WTC11 (cell line): ENCODE measurements around the gene NAB1. TPM values are rescaled to one million over a fixed set of nuclear protein-coding genes. Genes with fewer than 3 reads are reported as not detected.

ENCODE experiments used
- ATAC-seq: fragments of 200-7000 bp; cut with Tn5 transposase; 2 replicates; pipeline ENCODE4 v1.10.0; 2021; ENCODE audit warnings: mild to moderate bottlenecking, moderate library complexity
- CTCF ChIA-PET: fragments of 300-600 bp; sonication (Branson Sonifier 250); formaldehyde crosslinking; loops from one replicate; lab custom pipeline; 2021; ENCODE audit warnings: antibody characterized with exemption; lab: Charles Lee
- POLR2A ChIA-PET: fragments of 350-600 bp; sonication (Branson Sonifier 250); formaldehyde crosslinking; loops from one replicate; lab custom pipeline; 2021; ENCODE audit warnings: antibody characterized with exemption; lab: Charles Lee
- DNase-seq: peaks from one replicate; pipeline ENCODE4 v3.0.0; 2021; ENCODE audit warnings: low spot score
- H3K27ac Mint-ChIP-seq: 2 replicates; pipeline ENCODE4 v1.8.0; 2021; ENCODE audit warnings: mixed read lengths
- H3K27me3 Mint-ChIP-seq: 2 replicates; pipeline ENCODE4 v1.8.0; 2021; ENCODE audit warnings: low read depth, mild to moderate bottlenecking, moderate library complexity, mixed read lengths
- H3K36me3 Mint-ChIP-seq: 2 replicates; pipeline ENCODE4 v1.8.0; 2021; ENCODE audit warnings: mixed read lengths
- H3K4me1 Mint-ChIP-seq: 2 replicates; pipeline ENCODE4 v1.8.0; 2022; ENCODE audit warnings: mixed read lengths
- H3K4me3 Mint-ChIP-seq: 2 replicates; pipeline ENCODE4 v1.8.0; 2021; ENCODE audit warnings: mild to moderate bottlenecking, moderate library complexity, mixed read lengths
- H3K9me3 Mint-ChIP-seq: 2 replicates; pipeline ENCODE4 v1.8.0; 2021; ENCODE audit warnings: mixed read lengths
- CTCF ChIP-seq: fragments of 200-600 bp; IDR thresholded peaks from 2 replicates; pipeline ENCODE4 v1.8.0; 2022; ENCODE audit warnings: antibody characterized with exemption
- ELF4 ChIP-seq: sonication (generic); formaldehyde crosslinking; IDR thresholded peaks from 2 replicates; pipeline ENCODE4 v1.8.1; 2022; ENCODE audit warnings: low read depth, mild to moderate bottlenecking, moderate library complexity, missing genetic modification reagents
- EMX1 ChIP-seq: fragments of 250-450 bp; sonication (Bioruptor Pico); IDR thresholded peaks from 2 replicates; pipeline ENCODE4 v1.8.0; 2021; ENCODE audit warnings: mild to moderate bottlenecking
- ETV6 ChIP-seq: sonication (generic); formaldehyde crosslinking; IDR thresholded peaks from 2 replicates; pipeline ENCODE4 v1.8.1; 2022; ENCODE audit warnings: mild to moderate bottlenecking, missing genetic modification reagents
- FOXJ3 ChIP-seq: sonication (generic); formaldehyde crosslinking; IDR thresholded peaks from 2 replicates; pipeline ENCODE4 v1.9.0; 2021; ENCODE audit warnings: missing genetic modification reagents, mild to moderate bottlenecking, borderline replicate concordance
- GRHL2 ChIP-seq: fragments of 250-450 bp; sonication (Bioruptor Pico); IDR thresholded peaks from 2 replicates; pipeline ENCODE4 v1.8.0; 2022; ENCODE audit warnings: mild to moderate bottlenecking, moderate library complexity; ENCODE audit not compliant: insufficient replicate concordance, severe bottlenecking
- HMGA2 ChIP-seq: fragments of 250-450 bp; sonication (Bioruptor Pico); IDR thresholded peaks from 2 replicates; pipeline ENCODE4 v1.4.0; 2021; ENCODE audit warnings: mild to moderate bottlenecking, moderate library complexity
- MXD4 ChIP-seq: fragments of 250-450 bp; sonication (Bioruptor Pico); IDR thresholded peaks from 2 replicates; pipeline ENCODE4 v1.8.0; 2021; ENCODE audit warnings: mild to moderate bottlenecking, moderate library complexity, borderline replicate concordance
- STAT6 ChIP-seq: sonication (generic); formaldehyde crosslinking; conservative IDR thresholded peaks from 2 replicates; pipeline ENCODE4 v1.8.1; 2023; ENCODE audit warnings: mild to moderate bottlenecking, low read depth, missing genetic modification reagents, moderate library complexity
- TP53 ChIP-seq: sonication (generic); formaldehyde crosslinking; IDR thresholded peaks from 2 replicates; pipeline ENCODE4 v1.8.1; 2023; ENCODE audit warnings: mild to moderate bottlenecking, missing genetic modification reagents
- ZBTB43 ChIP-seq: sonication (generic); formaldehyde crosslinking; IDR thresholded peaks from 2 replicates; pipeline ENCODE4 v1.8.1; 2023; ENCODE audit warnings: mild to moderate bottlenecking, missing genetic modification reagents
- ZNF263 ChIP-seq: sonication (generic); formaldehyde crosslinking; IDR thresholded peaks from 2 replicates; pipeline ENCODE4 v1.8.1; 2022; ENCODE audit warnings: low read depth, mild to moderate bottlenecking, moderate library complexity, missing genetic modification reagents
- total RNA-seq: library from RNA; stranded (reverse); gene quantifications from 3 replicates; pipeline ENCODE4 v1.2.3, GENCODE V29; 2021
- TF ChIP-seq, protein P1 (sequence below): fragments of 250-450 bp; sonication (Bioruptor Pico); IDR thresholded peaks from 2 replicates; pipeline ENCODE4 v1.9.0; 2021; ENCODE audit warnings: moderate library complexity, mild to moderate bottlenecking, inconsistent platforms, borderline replicate concordance
- TF ChIP-seq, protein P2 (sequence below): sonication (generic); formaldehyde crosslinking; IDR thresholded peaks from 2 replicates; pipeline ENCODE4 v1.8.0; 2022; ENCODE audit warnings: mild to moderate bottlenecking, missing genetic modification reagents
- TF ChIP-seq, protein P3 (sequence below): fragments of 250-450 bp; sonication (Bioruptor Pico); IDR thresholded peaks from 2 replicates; pipeline ENCODE4 v2.1.2; 2022; ENCODE audit warnings: mild to moderate bottlenecking, moderate library complexity
- TF ChIP-seq, protein P4 (sequence below): fragments of 250-450 bp; sonication (Bioruptor Pico); conservative IDR thresholded peaks from 2 replicates; pipeline ENCODE4 v1.9.0; 2021; ENCODE audit warnings: mild to moderate bottlenecking
- TF ChIP-seq, protein P5 (sequence below): sonication (generic); formaldehyde crosslinking; IDR thresholded peaks from 2 replicates; pipeline ENCODE4 v1.8.1; 2023; ENCODE audit warnings: mild to moderate bottlenecking, missing genetic modification reagents, moderate library complexity

Gene NAB1
- total RNA-seq, 1 experiment from 2014 or later, result 32.0 TPM

- Mint-ChIP-seq H3K9me3 (no peaks in the 10 kb centered on the region), H3K4me3 (no peak overlapping the region), H3K36me3 (no peaks in the 10 kb centered on the region), H3K27me3 (no peaks in the 10 kb centered on the region), H3K27ac (no peak overlapping the region; the same call in 1 of the 2 replicates), H3K4me1 (no peaks in the 10 kb centered on the region)
- TF ChIP-seq ZNF263 (CRISPR knock-in tag) (peak; percentile 77), ETV6 (CRISPR knock-in tag) (no peak)
- peak; percentile 54; the same call in 1 of the 2 replicates for ATAC-seq
- CTCF ChIA-PET, result no interaction called here
- POLR2A ChIA-PET, result no interaction called here
- no peak for DNase-seq
These were observed 10.8 kb upstream of the NAB1 start for GRCh38 chr2:190637903-190638618.

DNA sequence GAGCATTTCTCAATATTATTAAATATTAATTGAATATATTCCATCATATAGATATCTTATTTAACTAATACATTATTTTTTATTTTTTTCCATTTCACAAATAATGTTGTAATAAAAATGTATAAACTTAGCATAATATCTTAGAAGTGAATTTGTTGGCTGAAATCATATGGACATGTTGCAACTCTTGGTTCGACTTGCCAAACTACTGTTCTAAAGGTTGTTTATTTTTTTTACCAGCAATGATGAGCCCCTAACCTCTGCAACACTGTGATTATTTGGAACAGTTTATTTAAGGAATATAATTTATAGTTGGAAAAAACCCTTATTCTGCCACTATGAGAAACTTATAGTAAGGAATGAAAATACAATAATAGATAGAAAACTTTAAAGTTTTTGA, 8.8 kb upstream of the NAB1 start:
- H3K36me3 Mint-ChIP-seq, result no peaks in the 10 kb centered on the region
- CTCF ChIA-PET, result no interaction called here

DNA sequence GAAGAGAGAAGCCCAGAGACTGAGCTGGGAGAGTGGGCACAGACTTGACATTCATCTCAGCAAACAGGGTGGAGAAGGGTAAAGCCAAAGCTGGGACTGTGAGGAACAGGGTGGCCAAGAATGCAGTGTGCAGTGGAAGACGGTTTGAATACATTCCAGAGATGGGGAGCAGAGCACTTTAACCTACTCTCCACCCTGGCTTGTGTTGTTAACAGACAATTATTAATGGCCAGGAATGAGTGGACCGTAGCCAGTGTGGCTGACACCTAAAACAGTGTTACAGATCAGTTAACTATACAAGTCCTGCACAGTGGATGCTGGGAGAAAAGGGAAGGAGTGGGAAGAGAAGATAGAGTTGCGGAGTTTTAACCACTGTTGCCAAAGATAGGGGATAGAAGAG, 7.4 kb upstream of the NAB1 start:
- H3K27ac Mint-ChIP-seq, result no peak overlapping the region
- peaks cover 2% of the 10 kb centered on the region for H3K4me1 Mint-ChIP-seq
- ATAC-seq (no peak; the same call in 1 of the 2 replicates), DNase-seq (no peak)
- H3K4me3 Mint-ChIP-seq, result no peak overlapping the region
- no peak for TF ChIP-seq TP53
- no peak for TF ChIP-seq MXD4 (CRISPR knock-in tag)
- TF ChIP-seq, protein P1, sequence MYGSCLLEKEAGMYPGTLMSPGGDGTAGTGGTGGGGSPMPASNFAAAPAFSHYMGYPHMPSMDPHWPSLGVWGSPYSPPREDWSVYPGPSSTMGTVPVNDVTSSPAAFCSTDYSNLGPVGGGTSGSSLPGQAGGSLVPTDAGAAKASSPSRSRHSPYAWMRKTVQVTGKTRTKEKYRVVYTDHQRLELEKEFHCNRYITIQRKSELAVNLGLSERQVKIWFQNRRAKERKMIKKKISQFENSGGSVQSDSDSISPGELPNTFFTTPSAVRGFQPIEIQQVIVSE (CRISPR knock-in tag), result no peak
- no peak for TF ChIP-seq STAT6 (CRISPR knock-in tag)
- TF ChIP-seq, protein P2, sequence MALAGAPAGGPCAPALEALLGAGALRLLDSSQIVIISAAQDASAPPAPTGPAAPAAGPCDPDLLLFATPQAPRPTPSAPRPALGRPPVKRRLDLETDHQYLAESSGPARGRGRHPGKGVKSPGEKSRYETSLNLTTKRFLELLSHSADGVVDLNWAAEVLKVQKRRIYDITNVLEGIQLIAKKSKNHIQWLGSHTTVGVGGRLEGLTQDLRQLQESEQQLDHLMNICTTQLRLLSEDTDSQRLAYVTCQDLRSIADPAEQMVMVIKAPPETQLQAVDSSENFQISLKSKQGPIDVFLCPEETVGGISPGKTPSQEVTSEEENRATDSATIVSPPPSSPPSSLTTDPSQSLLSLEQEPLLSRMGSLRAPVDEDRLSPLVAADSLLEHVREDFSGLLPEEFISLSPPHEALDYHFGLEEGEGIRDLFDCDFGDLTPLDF, result no peak
- no peak for TF ChIP-seq CTCF
- TF ChIP-seq, protein P3, sequence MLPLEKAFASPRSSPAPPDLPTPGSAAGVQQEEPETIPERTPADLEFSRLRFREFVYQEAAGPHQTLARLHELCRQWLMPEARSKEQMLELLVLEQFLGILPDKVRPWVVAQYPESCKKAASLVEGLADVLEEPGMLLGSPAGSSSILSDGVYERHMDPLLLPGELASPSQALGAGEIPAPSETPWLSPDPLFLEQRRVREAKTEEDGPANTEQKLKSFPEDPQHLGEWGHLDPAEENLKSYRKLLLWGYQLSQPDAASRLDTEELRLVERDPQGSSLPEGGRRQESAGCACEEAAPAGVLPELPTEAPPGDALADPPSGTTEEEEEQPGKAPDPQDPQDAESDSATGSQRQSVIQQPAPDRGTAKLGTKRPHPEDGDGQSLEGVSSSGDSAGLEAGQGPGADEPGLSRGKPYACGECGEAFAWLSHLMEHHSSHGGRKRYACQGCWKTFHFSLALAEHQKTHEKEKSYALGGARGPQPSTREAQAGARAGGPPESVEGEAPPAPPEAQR (CRISPR knock-in tag), result no peak
- H3K9me3 Mint-ChIP-seq, result no peaks in the 10 kb centered on the region
- CTCF ChIA-PET, result no interaction called here
- no peaks in the 10 kb centered on the region for H3K36me3 Mint-ChIP-seq
- POLR2A ChIA-PET, result no interaction called here
- no peaks in the 10 kb centered on the region; the same call in 1 of the 2 replicates for H3K27me3 Mint-ChIP-seq

More for the DNA sequence above, 8.8 kb upstream of the NAB1 start:
- no peak for DNase-seq
- ATAC-seq, result no peak
- Mint-ChIP-seq H3K27ac (no peak overlapping the region), H3K9me3 (no peaks in the 10 kb centered on the region), H3K27me3 (no peaks in the 10 kb centered on the region), H3K4me1 (no peaks in the 10 kb centered on the region), H3K4me3 (no peak overlapping the region)
- TF ChIP-seq GRHL2 (CRISPR knock-in tag), result no peak
- TF ChIP-seq, protein P4, sequence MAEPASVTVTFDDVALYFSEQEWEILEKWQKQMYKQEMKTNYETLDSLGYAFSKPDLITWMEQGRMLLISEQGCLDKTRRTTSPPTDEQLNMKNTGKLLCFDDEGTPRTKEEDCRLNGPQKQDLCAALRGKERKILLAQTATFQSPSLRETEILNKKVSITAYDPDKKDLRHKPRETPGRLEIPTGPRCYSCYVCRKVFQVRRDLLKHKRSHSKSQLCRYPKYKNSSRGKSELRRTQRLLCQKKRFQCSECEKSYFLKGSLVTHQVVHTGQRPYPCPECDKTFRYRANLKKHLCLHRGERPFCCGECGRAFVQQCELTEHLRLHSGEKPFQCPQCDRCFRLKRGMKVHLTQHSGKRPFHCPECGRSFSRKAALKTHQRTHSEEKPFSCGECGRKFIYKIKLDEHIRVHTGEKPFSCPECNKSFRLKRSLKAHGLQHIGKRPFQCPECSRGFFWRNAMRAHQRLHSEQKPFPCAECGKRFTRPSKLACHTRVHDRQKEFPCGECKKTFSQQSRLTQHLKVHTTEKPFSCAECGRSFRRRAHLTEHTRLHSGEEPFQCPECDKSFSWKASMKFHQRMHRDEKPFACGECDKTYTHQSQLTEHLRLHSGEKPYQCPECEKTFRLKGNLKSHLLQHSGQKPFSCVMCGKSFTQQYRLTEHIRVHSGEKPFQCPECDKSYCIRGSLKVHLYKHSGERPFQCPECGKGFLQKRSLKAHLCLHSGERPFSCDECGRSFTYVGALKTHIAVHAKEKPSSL (CRISPR knock-in tag), result no peak
- TF ChIP-seq EMX1 (CRISPR knock-in tag), result no peak
- TF ChIP-seq, protein P5, sequence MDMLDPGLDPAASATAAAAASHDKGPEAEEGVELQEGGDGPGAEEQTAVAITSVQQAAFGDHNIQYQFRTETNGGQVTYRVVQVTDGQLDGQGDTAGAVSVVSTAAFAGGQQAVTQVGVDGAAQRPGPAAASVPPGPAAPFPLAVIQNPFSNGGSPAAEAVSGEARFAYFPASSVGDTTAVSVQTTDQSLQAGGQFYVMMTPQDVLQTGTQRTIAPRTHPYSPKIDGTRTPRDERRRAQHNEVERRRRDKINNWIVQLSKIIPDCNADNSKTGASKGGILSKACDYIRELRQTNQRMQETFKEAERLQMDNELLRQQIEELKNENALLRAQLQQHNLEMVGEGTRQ (CRISPR knock-in tag), result no peak
- no peak for TF ChIP-seq FOXJ3 (CRISPR knock-in tag)
- no peak for TF ChIP-seq ZBTB43
- TF ChIP-seq HMGA2 (CRISPR knock-in tag), result peak; percentile 41; the same call in 1 of the 2 replicates
- TF ChIP-seq ELF4 (CRISPR knock-in tag), result no peak
- POLR2A ChIA-PET, result no interaction called here
